ENCODE data around the gene EPN2.

EPN2 gene

DNA sequence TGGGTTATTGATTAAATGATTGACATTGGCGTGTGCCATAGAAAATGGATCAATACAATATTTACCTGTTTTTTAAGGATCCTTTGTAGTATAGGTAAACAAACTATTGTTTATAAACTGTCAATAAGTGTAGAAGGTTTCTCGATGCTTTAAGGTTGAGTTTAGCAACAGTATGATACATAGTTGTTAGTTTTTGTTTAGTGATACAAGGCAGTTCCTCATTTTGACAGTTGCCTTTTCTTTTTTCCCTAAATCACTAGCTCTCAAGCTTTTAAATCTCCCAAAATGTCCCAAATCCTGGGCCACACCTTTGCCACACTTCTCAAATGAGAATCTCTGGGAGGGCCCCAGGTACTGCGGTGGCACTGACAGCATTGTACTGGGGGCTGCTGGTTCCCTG, 57.3 kb downstream of the EPN2 start:
- DNase-seq (ENCODE audit: low read depth), result no peak

DNA sequence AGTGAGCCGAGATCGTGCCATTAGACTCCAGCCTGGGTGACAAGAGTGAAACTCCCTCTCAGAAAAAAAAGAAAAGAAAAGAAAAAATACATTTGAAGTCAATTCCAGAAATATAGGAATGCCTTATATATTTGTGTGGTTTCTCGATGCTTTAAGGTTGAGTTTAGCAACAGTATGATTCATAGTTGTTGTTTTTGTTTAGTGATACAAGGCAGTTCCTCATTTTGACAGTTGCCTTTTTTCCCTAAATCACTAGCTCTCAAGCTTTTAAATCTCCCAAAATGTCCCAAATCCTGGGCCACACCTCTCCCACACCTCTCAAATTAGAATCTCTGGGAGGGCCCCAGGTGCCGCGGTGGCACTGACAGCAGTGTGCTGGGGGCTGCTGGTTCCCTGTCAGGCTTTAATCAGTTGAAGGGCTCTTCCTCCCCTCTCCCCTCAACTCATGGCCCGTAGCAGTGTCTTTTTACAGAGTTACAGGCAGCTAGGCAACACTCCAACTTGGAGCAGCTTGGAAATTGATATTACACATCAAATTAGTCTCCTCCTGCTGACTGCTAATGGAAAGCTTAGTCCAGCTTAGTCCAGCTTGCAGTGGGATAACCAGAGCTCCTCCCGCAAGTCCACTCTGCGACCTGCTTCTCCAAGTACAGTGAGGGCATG, 58.4 kb downstream of the EPN2 start:
- DNase-seq (ENCODE audit: low read depth), result no peak

DNA sequence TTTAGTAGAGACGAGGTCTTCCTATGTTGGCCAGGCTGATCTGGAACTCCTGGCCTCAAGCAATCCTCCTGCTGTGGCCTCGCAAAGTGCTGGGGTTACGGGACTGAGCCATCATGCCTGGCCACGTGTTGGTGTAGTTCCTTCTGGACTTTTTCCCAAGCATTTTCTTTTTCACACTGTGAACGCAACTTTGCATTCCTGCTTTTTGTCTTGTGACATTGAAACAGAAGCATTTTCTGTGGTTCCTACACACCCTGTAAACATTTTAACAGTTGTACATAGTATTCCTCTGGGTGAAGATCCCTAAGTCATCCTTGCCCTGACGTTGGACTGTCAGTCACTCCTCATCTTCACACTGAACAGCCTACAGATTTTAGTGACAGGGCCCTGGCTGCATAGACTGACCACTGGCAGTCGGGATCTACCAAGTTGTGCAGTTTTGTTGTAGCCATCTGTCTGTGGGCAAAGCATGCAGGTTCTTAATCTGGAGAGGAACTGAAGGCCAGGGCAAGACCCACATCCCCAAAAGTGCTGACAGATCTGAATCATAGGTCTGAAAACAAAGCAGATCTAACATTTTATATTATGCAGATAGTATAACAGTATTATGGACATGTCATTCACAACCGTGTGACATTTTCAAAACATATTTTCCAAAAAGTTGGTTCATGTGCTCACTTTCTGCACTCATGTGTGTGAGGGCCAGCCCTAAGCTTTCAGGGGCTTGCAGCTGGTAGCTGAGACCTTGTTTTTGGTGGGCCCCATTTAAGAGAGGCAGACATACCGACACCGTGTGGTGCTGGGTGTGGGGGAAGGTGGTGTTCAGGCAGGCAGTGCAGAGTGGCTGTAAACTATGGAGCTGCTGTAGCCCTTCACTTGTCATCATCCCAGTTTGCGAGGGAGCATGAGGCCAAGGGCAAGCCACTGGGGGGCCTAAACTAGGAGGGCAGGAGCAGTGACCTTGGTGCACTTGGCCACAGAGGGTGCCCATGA, 59.9 kb downstream of the EPN2 start:
- DNase-seq (ENCODE audit: low read depth), result no peak

DNA sequence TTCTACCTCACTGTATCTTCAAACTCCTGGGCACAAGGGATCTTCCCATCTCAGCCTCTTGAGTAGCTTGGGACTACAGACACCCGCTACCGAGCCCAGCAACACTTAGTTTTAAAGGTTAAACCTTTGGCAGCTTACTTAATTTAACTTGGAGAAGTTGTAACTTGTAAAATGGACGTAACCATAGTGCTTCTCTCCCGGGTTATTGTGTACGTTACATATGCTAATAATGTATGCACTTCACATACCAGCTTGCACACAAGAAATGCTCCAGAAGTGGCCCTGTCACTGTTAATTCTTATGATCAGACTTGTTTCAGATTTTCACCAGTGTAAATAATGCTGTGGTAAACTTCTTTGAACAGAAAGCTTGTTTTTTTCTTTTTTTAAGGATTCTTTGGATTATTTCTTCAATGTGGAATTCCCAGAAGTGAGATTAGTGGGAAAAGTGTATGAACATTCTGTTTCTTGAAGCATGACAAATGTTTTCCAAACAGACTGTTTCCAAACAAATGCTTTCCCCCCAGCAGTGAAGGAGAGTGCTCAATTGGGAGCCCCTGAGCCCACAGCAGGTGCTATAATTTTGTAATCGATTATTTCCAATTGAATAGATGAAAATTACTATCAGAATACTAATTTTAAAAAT, 61.5 kb downstream of the EPN2 start:
- DNase-seq (ENCODE audit: low read depth), result no peak

DNA sequence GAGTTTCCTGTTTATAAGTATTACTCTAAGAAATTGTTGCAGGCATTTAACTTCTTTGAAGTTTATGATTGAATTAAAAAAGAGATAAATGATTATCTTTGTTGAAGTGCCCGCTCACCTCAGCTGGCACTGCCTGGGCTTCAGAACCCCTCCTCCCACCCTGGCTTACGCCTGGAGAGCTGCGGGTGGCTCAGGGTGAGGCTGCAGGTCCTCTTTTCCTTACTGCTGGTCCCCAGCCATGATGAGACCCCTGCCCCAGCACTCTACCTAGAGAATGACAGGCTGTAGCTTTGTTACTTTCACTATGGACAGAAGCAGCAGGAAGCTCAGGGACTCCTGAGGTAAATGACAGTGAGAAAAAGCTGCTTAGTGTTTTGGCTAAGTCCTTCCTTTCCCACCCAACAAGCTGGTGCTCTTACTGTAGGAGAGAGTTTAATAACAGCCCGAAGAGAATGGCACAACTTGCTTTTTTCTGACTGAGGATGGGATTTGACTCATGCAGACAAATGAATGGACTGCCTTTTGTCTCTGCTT, 62.1 kb downstream of the EPN2 start:
- DNase-seq (ENCODE audit: low read depth), result no peak

DNA sequence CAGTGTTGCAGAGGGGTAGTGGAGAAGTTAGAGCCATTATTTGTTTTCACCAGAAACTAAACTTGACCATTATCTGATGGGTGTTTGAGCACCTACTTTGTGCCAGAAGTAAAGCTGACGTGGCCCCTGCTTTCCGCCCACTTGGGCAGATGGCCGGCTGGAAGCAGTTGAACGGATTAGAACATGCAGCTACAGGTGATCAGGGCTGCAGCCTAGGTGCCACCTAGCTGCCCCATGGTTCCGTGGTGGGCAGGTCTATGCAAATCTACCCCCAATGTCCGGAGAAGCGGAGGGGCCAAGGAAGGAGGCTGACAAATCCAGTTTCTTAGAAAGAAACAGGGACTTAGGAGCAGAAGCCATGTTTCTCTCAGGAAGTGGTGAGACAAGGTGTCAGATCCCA, 62.7 kb downstream of the EPN2 start:
- DNase-seq (ENCODE audit: low read depth), result no peak

DNA sequence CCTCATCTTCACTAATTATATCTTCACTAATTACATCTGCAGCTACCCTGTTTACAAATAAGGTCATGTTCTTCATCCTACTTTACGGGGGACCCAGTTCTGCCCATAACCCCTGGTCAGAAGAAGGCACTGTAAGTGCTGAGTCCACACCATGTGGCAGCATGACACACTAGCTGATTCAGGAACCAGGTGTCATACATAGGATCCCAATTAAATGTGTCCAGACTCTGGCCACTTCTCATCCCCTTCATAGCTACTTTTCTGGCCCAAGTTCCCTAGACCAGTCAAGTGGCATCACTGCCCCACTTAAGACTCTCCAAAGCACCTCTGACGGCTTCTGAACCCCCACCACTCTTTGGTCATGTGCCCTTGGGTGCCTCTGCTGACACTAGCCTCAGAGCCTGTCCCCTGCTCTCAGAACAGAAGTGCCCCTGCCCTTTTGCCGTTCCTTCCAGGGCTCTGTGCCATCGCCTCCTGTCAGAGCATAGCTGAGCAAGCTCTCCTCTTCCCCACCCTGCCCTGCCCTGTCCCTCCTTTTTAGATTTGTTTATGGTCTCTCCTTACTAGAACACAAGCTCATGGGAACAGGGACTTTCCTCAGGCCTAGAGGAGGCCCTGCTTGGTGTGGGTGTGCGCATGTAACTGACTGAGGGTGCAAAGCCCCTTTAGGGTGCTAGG, 64.2 kb downstream of the EPN2 start:
- no peak for DNase-seq (ENCODE audit: low read depth)

DNA sequence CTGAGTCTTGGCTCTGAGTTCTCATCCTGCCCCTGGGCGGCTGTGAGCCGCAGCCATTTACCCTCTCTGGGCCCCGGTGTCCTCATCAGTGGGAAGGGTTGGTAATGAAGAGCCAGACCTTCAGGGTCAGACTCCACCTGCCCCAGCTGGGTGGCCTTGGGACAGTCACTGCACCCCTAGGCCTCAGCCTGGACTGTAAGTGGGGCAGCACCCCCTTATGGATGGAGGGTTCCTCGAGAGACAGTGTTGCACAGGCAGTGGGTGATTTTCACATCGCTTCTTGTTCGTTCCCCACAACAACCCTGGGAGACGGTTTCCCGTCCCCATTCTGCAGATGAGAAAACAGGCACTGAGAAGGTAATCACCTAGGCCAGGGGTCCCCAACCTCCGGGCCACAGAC, 64.8 kb downstream of the EPN2 start:
- no peak for DNase-seq (ENCODE audit: low read depth)

DNA sequence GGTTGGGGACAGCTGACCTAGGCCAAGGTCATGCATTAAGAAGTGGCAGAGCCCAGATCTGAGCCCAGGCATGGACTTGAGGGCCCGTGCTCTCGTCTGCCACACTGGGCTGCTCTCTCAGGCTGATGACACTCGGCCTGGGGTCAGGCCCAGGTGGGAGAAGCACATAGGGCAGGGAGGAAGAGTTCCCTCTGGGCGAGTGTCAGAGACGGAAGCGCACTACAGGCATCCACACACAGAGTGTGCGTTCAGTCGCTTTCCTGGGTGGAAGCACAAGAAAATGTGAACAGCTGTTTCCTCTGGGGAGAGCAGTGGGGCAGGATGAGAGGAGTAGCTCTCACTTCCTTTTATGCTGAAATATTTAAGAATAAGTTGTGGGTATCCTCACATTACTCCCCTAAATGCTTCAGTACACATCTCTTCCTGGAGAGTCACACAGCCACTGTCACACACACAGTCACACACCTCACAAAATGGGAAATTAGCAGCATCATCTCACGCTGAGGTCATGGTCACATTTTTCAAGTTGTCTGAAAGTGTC, 65.7 kb downstream of the EPN2 start:
- no peak for DNase-seq (ENCODE audit: low read depth)

DNA sequence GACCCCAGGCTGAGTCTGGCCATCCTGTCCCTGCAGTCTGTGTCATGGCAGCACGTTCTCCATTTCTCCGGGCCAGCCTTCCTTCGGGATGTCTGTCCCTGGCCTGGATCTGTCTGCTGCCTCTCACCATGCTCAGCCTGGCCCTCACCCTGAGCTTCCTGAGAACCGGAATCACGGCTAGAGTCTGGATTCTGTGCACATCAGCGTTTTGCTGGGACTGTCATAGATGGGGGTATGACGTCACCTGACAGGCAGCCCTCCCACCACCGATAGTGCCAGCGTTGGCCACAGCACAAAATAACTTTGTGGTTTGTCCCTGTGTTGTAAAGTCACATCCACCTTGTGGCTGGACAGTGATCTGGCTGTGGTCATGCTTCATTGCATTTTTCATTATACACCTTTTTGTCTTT, 66.2 kb downstream of the EPN2 start:
- no peak for DNase-seq (ENCODE audit: low read depth)

DNA sequence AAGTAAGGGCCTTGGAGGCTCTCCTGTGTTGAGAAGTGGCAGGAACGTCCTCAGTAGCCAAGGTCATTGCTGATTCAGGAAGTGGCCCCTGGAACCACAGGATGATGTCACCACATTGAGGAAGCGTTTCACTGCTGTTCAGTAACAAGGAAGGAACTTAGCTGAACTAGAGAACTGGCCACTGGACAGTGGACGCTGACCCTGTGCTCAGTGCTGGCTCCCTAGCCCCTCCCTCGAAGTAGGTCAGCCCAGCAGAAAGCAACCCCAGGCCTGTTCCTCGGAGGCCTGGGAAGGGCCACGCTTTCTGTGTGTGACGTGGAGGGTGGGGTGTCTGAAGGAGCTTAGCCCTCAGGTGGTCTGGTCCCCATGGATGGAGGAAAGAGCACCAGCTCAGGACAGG, 67.0 kb downstream of the EPN2 start:
- no peak for DNase-seq (ENCODE audit: low read depth)

DNA sequence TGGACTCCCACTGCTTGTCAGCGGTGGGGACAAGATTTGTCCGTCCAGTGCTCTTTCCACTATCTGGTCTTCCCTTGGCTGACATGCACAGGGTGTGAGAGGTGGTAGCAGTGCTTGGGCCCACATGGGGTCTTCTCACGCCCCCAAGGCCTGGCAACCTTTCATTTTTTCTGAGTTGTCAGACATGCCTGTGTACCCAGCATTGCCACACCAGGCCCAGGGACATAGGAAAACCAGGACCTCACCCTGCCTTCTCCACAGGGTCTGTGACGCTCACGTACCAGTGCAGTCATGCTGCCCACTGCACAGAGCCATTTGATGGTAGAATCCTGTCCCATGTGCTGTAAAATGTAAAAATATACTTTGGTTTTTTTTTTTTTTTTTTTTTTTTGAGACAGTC, 67.6 kb downstream of the EPN2 start:
- DNase-seq (ENCODE audit: low read depth), result no peak

DNA sequence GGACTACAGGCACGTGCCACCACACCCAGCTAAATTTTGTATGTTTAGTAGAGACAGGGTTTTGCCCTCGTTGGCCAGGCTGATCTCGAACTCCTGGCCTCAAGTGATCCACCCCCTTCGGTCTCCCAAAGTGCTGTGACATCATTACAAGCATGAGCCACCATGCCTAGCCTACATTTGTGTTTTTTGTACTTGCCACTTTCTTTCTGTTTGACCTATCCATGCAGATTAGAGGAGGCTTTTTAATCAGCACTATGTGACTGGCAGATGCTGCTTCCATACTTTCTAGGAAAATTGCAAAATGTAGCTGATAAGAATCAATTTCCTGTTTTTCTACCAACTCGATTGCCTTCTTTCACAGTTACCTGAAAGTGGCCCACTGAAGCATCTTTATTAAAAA, 68.1 kb downstream of the EPN2 start:
- DNase-seq (ENCODE audit: low read depth), result no peak

DNA sequence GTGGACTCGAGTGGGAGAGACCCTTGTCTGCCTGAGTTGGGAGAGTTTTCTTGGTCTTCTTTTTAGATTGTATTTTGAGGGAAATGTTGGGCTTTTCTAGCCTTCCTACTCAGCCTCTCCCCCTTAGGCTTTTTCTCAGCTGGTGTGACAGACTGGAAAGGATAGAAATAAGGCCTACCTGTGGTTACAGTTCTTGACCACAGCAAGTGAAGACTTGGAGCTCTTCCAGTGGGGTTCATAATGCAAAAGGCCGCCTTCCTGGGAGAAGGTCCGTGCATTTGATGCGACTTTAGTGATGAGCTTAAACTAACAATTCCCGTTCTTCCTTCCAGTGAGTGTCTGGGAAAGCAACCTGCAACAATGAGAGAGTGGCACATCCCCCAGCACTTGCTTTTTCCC, 68.6 kb downstream of the EPN2 start:
- DNase-seq (ENCODE audit: low read depth), result no peak

DNA sequence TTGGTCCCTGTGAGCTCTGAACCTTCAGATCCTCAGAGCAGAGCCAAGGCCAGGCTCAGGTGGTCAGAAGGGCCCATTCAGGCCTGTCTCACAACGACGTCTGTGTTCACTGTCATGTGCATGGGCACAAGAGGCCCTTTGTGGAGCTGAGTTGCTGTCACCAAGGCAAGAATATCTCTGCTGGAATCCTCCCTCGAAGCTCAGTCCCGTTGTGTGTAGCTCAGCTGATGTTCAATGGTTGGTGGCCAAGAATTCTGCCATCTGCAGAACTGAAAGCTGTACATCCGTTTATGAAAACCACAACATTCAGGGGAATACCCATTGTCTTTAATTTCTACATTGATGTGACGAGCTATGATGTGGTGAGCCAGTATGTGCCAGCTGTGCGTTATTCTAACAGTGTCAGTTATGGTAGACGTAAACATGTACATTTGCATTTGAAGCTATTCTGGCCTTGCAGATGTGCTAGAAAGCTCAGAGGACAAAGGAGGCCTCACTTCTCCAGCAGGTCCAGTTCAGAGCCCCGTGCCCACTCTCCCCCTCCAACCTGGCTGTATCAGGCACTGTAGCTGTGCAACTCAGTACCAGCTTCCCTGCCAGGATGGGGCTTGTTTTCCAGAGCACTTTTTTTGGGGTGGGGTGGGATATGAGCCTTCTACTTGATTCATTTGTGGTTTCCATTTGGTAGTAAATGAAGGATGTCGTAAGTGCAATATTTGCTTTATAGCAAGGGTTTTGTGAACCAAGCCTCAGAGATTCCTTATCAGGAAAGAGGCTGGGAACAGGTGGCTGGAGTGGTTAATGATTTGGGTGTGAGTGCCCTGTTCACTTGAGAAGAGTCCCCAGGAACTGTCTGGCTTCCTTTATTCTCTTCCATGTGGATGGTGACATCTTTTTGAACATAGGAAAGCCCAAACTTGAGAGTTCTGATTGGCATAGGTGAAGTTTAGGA, 69.3 kb downstream of the EPN2 start:
- DNase-seq (ENCODE audit: low read depth), result no peak

DNA sequence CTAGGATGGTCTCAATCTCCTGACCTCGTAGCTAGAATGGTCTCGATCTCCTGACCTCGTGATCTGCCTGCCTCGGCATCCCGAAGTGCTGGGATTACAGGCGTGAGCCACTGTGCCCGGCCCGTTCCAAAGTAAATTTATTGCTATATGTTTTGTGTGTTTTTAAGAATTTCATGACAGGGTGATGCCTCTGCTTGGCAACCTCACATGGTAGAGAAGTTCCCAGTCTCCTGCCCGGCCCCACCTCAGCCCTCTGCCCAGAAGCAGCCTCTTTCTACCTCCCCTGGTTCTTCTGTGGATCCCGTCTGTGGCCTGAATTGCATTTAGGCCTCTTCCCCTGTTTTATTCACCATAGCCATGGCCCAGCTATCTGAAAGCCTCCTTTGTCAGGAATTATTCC, 70.4 kb downstream of the EPN2 start:
- no peak for DNase-seq (ENCODE audit: low read depth)

DNA sequence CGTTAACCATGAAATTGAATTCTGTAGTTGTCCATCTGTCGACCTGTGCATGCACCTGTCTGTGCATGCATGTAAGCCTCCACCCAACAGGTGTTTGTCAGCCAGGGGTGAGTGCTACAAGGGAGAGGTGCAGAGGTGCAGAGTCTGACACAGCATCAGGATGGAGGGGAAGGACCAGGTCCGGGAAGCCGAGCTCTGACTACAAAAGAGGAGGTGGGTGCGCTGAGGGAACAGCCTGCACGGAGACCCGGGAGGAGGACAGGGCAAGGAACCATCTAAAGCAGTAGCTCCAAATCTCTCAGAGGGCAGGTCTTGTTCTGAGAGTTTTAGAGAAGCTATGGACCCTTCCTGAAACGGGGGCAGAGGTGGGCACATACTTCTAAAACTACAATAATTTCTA, 71.2 kb downstream of the EPN2 start:
- no peak for DNase-seq (ENCODE audit: low read depth)

DNA sequence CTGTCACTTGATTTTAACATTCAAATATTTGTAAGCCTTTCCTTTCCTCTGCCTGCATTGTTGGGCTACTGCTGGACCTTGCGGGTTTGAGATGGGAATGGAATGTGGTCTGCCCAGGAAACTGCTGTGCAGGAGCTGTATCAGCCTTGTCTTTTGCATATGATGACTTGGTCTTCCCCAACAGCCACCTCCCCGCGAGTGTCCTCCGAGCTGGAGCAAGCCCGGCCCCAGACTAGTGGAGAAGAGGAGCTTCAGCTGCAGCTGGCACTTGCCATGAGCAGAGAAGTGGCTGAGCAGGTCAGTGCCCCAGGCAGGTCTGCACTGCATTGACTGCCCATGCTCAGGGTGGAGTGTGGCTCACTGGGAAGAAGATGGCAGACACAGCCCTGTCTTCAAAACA, 72.5 kb downstream of the EPN2 start:
- no peak for DNase-seq (ENCODE audit: low read depth)

DNA sequence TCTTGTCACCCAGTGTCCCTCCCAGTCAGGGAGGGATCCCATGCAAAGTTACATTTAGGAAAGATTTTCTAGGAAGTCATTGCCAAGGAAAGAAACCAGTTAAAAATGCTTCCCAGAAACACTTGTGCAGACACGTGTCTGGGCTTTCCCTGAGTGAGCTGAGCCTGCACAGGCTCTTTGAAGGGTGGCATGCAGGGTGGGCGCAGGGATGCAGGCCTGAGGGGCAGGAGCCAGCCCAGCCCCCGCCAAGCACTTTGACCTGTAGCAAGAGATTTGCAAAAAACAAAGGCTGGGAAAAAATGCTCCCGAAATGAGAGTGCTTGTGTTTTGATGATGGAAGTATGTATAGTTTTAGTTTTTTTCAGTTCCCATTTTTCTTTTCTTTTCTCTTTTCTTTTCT, 73.0 kb downstream of the EPN2 start:
- DNase-seq (ENCODE audit: low read depth), result no peak

DNA sequence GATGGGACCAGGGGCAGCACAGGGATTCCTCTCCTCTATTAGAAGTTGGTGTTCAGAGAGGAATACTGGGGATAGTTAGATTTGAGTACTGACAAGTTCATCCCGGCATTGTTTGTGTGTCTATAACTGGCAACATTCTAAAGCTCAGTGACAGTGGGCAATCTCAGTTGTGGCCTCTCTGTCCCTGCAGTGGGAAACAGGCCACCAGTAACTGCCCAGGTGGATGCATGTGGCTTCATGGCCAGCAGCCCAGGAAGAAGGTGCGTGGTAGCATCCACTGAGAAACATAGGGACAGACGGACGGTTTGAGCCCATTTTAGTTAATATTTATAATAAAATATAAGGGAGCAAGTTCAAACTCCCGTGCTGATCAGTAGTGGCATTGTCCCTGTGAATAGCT, 73.8 kb downstream of the EPN2 start:
- no peak for DNase-seq (ENCODE audit: low read depth)
